ENCODE measurements around the gene RPS6KA3.
"Not testable (repeated sequence)": the region's sequence is repeated elsewhere in the genome, so short reads cannot be mapped to it uniquely, and the experiment has no call there.

Gene RPS6KA3

GRCh38 chrX:20141281-20142220 is 125.2 kb downstream of the RPS6KA3 start, which contains the start of gene EIF1AX:
EIF1AX (minus strand) TSS chrX:20141838; CDS start chrX:20141640, 198 bp downstream.
- peak; percentile 93 for DNase-seq

DNA sequence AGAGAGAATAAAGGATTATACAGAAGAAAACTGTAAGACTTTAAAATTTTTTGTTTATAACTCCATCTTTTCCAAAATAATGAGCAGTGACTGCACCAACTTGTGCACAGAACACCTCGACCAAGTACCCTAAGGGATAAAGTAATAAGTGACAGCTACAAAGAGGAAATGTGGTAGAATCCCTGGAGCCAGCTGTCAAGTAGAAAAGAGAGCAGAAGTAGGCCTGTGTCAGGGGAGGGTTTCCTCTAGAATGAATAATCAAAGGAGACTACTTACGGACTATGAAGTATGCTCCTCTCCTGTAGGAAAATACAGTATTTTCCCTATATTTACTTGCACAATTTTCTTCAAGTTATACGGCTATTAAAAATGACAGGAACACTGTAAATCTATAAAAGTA is 126.3 kb downstream of the RPS6KA3 start:
- no peak for DNase-seq

GRCh38 chrX:20139966-20140365 is 126.7 kb downstream of the RPS6KA3 start:
- DNase-seq = no peak

GRCh38 chrX:20135944-20136343 is 130.8 kb downstream of the RPS6KA3 start:
- DNase-seq = no peak

GRCh38 chrX:20132666-20133065 is 134.0 kb downstream of the RPS6KA3 start:
- no peak for DNase-seq

- DNase-seq = no peak
These were observed 136.4 kb downstream of the RPS6KA3 start for GRCh38 chrX:20130357-20130756.

GRCh38 chrX:20129547-20129946 is 137.2 kb downstream of the RPS6KA3 start:
- no peak for DNase-seq

DNA sequence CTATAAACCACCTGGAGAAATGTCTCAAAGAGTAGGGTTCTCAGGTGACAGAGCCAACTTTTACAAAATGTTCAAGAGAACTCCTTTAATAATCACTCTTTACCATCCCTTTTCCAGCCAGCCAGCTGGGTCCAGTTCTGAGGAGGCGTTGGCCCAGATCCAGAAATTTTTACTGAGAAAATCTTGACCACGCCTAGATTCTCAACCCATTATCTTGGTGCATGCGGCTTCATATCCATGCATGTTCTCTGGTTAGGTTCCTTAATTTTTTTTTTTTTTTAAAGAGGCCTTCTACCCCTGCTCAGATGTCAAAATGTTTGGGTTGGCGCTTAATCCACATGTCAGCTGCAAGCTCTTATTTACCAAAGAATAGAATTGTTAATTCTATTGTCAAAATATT is 138.0 kb downstream of the RPS6KA3 start:
- DNase-seq = no peak

DNA sequence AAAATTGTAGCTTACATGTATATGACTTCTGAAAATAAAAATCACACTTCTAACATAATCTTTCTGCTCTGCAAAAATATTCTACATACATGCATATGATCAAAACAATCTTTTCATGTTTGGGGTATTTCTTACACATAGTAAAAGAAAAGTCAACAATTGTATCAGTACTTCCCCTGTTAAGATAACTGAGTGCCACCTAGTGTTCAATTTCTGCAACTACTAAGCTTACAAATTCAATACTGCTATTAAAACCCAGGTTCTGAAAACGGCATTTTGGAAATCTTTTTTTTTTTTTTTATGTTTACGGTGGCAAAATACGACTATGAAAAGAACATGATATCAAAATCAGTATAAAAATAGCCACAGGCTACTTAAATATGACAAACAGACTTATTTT is 139.3 kb downstream of the RPS6KA3 start:
- DNase-seq = not testable (repeated sequence)

- DNase-seq = not testable (repeated sequence)
These were observed 139.9 kb downstream of the RPS6KA3 start for GRCh38 chrX:20126833-20127232.

DNA sequence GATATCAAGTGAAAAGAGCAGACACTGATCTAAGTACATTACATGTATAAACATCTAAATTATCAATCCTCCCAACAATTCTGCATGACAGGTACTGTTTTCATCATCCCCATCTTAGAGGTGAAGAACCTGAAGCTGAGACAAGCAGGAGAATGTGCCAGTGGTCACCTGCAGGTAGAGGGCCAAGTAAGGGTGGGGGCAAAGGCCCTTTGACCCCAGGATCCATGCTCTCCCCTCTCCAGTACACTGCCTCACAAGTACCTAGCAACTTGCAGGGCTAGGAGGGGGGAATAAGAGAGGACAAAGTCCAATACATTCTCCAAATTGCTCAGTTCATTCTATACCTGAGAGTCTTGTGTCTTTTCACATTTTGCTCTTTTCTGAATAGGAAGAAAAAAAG is 141.7 kb downstream of the RPS6KA3 start:
- no peak for DNase-seq

DNA sequence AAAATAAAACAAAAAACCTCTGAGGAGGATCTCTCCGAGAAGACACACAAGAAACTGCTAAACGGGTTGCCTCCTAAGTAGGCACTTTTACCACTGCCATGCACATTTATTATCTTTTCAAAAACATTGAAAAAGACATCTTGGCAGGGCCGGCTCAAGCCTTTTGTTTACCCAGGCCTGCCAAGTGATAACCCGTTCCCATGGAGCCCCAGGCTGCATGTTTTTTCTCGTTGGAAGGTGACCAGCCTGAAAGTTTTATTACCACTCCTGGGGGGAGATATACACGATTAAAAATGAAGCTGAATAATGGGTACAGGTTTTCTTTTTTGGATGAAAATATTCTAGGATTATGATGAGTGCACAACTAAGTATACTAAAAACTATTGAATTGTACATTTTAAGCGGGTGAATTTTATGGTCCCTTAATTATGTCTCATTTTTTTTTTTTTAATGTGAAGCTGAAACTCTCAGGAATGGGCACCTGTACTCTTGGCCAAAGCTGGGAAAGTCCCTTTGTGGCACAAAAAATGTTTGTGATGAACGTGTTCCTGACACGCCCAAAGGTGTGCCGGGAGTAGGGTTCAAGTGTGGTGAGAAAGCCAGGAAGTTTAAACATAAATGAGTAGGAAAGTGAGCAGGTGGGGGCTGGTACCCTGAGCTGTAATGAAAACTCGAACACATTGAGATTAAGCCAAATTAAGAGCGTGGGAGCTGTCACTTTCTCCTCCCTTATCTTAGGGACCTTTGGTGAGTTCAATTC is 148.5 kb downstream of the RPS6KA3 start:
- DNase-seq = no peak

- DNase-seq = no peak
These were observed 150.0 kb downstream of the RPS6KA3 start, which contains the start of gene MAP7D2 for GRCh38 chrX:20116577-20117240. MAP7D2 (minus strand) TSS chrX:20116907; CDS start chrX:20116879, 28 bp downstream.

DNA sequence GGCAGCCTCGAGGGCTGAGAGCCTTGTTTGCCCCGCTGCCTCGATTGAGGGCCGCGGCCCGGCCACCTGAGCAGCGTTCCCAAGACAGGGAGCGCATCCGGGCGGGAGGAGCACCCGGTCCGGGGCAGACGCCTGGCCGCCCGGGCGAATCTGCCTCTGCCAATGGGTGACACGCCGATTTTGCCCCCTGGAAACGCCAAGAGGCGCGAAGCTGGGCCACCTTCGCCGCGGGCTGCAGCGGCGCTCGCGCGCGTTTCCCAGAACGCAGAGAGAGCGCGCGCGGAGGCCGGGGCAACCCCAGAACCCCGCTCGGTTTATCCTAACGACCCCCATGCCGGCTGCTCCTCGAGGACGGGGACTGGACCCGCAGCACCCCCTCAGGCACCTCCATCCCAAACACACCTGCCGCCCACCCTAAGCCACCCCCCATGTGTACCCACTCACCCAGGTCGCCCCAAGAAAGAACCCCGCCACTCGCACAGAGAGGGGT is 150.6 kb downstream of the RPS6KA3 start:
- DNase-seq = no peak

DNA sequence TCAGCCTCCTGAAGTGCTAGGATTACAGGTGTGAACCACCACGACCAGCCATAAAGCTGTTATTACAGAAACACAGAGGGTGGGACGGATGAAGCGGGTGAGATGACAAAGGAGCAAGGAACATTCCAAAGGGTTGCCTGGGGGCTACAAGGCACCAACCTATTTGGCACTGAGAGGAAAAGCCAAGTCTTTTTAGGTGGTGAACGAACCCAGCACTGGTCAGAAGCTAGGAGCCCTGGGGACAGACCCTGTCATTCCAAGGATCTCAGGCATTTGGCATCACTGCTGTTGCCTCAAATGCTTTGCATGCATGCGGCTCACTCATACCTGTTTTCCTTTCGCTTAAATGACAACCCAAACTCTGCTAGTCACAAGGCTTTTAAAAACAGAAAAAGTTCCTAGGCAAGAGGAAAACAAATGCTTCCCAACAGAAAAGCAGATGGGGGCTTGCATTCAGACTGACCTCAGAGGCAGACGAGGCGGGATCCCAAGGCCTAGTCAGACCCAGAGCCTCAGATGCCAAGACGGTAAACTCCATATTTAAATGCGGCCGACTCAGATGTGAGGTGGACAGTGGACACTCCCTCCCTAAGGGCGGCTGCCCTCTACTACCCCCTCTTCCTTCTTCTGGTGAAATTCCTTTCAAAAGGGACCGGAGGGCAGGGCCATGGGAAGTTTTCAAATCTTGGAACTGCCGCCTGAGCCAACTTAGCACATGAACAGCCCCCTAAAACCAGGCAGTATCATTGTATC is 154.5 kb downstream of the RPS6KA3 start:
- no peak for DNase-seq

- no peak for DNase-seq
These were observed 155.4 kb downstream of the RPS6KA3 start for GRCh38 chrX:20111271-20111670.

GRCh38 chrX:20101934-20102581 is 164.7 kb downstream of the RPS6KA3 start:
- DNase-seq = no peak

Measured in stimulated activated naive CD4-positive, alpha-beta T cell treated with Interleukin-2 at 50 U/mL for 16 hours (primary cell).